AML-193 (cell line): ENCODE results near the gene MRC2.

Experiments used
- DNase-seq, 2 experiments: peaks; one replicate each; lab custom pipeline; 2025; lab: John Stamatoyannopoulos, UW

Gene MRC2

GRCh38 chr17:62723842-62724241 is 96.4 kb downstream of the MRC2 start:
- no peak for DNase-seq

GRCh38 chr17:62724398-62725146 is 97.1 kb downstream of the MRC2 start:
- DNase-seq, result no peak

- DNase-seq, result no peak
These were observed 98.3 kb downstream of the MRC2 start for GRCh38 chr17:62725791-62726249.

- no peak for DNase-seq
These were observed 100.6 kb downstream of the MRC2 start for GRCh38 chr17:62727916-62728672.

GRCh38 chr17:62732125-62732524 is 104.7 kb downstream of the MRC2 start:
- DNase-seq, result no peak

- no peak for DNase-seq
These were observed 107.7 kb downstream of the MRC2 start for GRCh38 chr17:62735044-62735651.

GRCh38 chr17:62737513-62737912 is 110.0 kb downstream of the MRC2 start:
- no peak for DNase-seq

GRCh38 chr17:62738281-62738680 is 110.8 kb downstream of the MRC2 start:
- no peak for DNase-seq

GRCh38 chr17:62739645-62740388 is 112.3 kb downstream of the MRC2 start:
- no peak for DNase-seq

- no peak for DNase-seq
These were observed 113.8 kb downstream of the MRC2 start for GRCh38 chr17:62741290-62741689.
